HG03575 (cell line): ENCODE measurements around the gene TEN1.
"Not testable (repeated sequence)": the region's sequence is repeated elsewhere in the genome, so short reads cannot be mapped to it uniquely, and the experiment has no call there.

Experiments used
- ATAC-seq: cut with Tn5 transposase; IDR thresholded peaks from one replicate; pipeline ENCODE4 v1.9.1; 2021; ENCODE audit not compliant: unreplicated experiment, insufficient number of reproducible peaks, low FRiP score; ENCODE audit errors: extremely low read depth

Gene TEN1

DNA sequence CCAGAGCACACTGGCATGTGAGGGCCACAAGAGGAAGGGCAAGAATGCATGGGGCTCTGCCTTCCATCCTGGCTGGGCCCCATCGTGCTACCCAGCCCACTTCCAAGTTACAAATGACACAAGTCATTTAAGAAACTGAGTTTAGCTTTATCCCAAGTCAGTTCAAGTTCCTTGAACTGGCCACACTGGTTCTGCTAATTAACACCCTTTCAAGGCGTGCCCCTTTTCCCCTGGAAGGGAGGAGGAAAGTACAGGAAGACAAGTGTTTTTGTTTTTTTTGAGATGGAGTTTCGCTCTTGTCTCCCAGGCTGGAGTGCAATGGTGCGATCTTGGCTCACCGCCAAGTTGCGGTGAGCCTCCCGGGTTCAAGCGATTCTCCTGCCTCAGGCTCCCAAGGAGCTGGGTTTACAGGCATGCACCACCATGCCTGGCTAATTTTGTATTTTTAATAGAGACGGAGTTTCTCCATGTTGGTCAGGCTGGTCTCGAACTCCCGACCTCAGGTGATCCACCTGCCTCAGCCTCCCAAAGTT, 65.5 kb downstream of the TEN1 start:
- not testable (repeated sequence) for ATAC-seq

DNA sequence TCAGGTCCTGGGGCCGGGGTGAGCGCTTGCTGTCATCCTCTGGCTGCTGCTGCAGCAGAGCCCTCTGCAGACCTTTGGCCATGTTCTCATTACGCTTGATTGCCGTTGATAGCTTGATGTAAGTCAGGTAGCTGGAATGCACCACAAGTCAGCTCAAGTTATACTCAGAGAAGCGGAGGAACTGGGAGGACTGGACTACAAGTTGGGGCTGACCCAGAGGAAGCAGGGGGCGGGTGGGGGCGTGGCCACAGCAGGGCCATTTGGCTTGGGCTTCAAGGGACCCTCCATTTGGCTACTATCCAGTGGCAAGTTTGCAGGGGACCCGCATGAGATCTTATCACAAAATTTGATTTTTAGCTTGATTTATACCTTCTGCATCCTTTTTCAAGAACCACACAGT, 67.0 kb downstream of the TEN1 start:
- no peak for ATAC-seq

DNA sequence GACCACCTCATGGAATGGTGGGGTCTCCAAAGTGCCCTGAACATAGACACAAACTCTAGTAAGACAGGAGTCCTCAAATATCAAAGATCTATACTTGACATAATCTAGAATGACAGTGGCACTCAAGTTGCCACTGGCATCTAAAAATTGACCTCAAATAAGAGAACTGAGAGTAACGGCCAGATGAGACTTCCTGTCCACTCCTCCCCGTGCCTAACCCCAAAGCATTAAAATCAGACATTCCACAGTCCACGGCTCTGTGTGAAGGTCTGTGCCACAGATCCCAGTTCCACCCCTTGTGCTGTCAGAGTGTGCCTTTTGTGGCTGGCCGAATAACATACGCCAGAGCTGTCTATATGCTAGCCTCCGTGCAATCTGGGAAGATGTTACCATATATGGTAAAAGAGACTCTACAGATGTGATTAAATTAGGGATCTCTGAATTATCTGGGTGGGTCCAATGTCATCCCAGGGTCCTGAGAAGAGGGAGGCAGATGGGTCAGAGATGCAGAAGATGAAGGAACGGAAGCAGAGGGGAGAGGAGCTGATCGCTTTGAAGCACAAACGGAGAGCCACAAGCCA, 69.1 kb downstream of the TEN1 start:
- ATAC-seq: no peak

DNA sequence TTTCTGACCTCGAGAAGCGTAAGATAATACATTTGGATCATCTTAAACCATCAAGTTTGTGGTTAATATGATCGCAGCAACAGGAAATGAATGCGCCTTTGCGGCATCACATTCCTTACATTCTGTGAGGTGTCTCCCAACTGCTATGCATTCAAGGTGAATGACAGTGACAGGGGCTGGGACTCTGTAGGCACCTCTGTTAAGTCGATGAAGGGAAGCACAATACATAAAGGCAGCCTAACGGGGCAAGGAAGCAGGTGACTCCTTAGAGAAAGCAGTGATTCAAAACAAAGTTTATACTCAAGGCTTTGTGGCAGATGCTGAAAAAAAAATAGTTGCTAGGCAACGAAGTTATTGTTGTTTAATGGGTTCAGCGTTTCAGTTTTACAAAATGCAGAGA, 69.7 kb downstream of the TEN1 start:
- ATAC-seq: no peak

DNA sequence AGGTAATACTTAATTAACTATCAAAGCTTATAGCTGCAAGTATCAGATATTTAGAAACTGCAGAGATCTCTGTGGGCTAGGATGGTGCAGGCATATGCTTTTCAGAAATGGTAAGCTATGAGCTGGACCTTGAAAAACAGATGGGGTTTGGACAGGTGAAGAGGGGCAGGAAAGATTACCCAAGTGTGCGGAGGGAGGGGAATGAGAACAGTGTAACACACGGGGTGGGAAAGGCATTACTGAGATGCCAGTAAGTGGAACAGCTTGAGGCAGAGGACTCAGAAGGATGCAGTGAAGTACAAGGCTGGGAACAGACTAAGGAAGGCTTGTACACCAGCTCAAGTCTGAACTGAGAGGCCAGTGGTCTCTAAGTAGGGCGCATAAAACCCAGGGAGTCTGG, 70.2 kb downstream of the TEN1 start:
- no peak for ATAC-seq

DNA sequence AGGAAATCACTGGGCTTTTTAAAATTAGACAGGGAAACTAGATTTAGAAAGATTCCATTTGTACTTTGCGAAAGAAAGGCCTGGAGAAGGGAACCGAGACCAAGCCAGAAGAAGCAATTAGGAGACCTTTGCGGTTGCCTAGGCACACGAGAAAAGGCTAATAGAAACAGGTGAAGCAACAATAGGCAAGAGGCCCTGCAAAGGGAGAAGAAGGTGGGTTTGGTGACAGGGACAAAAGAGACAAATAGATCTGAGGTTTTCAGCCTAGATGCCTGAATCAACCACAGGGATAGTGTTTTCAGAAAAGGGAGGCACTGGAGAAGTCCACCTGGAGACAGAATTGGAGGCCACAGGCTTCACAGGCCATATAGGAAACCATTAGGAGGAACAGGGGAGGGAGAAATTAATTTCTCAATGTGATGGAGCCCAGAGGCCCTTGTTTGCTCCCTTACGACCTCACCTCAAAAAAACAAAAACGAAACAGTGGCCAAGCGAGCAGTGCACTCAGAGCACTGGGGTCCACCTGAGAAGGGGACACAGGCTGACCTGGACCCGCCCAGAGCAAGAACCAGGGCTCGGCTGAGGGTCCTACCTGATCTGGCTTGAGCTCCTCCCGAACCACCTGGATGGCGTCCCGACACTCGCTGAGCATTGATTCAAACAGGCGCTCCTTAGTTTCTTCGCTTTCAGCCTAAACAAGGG, 70.9 kb downstream of the TEN1 start:
- no peak for ATAC-seq
